SIG-M5 (cell line): ENCODE results near the gene IL36G.

Experiments
- DNase-seq: peaks from one replicate; lab custom pipeline; 2025; lab: John Stamatoyannopoulos, UW

IL36G gene

DNA sequence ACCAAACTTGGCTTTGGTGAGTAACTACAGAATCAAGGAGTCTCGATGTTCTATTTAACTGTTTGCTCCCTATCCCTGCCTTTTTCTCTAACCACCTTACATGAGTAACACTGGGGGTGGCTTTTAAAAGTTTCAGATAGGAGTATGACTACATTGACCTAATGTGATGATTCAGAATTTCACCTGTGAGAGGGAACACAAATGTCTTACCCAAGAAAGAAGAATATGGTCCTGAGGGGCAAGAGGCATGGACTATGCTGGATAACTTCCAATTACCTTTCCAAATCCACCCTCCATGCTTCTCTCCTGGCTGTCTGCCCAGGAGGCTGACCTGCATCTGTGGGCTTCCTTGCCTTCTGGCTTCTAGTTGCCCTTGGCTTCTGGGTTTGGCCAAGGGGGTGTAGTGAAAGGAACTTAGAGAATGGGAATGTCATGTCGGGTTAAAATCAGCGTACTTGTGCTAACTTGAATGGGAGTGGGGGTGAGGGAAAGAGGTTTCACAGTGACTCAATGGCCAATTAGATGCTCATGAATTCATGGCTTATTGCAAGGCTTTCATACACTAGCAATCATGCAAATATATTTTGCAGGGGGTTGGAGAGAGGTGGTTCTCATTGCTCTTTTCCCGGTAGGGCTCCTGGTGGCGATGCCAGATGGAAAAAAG is 5.3 kb upstream of the IL36G start:
- DNase-seq: no peak

GRCh38 chr2:112973156-112973555 is 4.7 kb upstream of the IL36G start:
- DNase-seq: no peak

DNA sequence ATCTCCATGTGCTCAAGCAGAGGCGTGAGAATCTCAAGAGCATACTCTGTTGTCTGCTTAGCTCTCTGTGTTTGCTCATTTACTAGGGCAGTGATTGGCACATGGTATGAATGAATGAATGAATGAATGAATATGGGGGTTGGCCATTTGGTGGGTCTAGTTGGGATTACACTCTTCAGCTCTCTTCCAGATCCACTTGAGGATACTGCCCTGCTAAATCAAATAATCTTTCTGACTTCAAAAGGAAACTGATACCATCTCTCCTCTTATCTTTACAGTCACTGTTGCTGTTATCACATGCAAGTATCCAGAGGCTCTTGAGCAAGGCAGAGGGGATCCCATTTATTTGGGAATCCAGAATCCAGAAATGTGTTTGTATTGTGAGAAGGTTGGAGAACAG is 1.9 kb downstream of the IL36G start:
- DNase-seq: no peak

DNA sequence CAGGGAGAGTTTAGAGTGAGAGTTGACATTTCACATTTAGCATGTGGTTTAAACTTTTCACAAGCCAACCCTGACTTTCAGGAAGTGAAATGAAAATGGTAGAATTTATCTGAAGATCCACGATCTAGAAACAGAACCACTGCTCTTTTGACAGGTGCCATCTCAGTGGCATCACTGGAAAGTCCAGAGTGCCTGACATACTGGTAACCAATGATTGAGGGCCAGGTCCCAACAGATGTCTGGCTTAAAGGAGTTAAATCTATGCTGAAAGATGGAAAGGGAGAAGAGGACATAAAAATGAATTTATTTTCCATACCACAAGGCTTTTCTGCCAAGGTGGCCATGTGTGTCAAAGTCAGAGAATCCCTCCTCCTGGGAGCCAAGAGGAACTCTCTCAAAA is 2.7 kb downstream of the IL36G start:
- no peak for DNase-seq

- no peak for DNase-seq
Observed at GRCh38 chr2:112985090-112985489, 7.3 kb downstream of the IL36G start.

GRCh38 chr2:112989611-112990010 is 11.8 kb downstream of the IL36G start:
- no peak for DNase-seq

- no peak for DNase-seq
Observed at GRCh38 chr2:112993831-112994230, 16.0 kb downstream of the IL36G start.

- no peak for DNase-seq
Observed at GRCh38 chr2:112994648-112995047, 16.8 kb downstream of the IL36G start.

DNA sequence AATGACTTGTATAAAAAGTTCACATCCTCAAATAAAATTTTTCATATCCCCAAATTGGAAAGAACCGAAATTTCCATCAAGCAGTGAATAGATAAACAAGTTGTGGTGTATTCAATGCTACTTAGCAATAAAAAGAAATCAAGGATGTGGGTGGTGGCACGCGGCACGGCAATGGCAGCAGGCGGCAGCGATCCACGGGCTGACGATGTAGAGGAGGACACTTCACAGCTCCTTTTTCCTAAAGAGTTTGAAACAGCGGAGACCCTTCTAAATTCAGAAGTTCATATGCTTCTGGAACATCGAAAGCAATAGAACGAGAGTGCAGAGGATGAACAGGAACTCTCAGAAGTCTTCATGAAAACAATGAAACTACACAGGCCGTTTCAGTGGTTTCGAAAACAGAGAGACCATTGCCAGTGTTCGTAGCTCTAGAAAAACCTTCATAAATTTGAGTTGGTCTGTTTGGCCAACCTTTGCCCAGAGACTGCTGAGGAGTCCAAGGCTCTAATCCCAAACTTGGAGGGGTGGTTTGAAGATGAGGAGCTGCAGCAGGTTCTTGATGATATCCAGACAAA is 17.6 kb downstream of the IL36G start:
- no peak for DNase-seq

DNA sequence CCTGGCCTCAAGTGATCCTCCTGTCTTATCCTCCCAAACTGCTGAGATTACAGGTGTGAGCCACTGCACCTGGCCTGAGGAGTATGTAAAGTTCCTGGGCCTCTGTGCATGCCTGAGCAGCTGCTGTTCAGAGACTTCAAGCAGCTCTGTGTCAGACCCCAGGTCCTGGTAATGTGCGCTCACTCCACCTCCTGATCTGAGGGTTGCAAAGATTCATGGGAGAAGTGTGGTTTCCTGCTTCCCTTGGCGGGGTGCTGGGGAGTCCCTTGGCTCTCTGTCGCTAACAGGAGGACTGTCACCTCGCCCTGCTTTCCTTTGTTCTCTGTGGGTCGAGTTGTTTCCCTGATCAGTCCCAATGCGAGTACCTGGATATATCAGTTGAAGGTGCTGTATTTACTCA is 18.8 kb downstream of the IL36G start:
- no peak for DNase-seq

- DNase-seq: no peak
Observed at GRCh38 chr2:112997151-112997550, 19.3 kb downstream of the IL36G start.

DNA sequence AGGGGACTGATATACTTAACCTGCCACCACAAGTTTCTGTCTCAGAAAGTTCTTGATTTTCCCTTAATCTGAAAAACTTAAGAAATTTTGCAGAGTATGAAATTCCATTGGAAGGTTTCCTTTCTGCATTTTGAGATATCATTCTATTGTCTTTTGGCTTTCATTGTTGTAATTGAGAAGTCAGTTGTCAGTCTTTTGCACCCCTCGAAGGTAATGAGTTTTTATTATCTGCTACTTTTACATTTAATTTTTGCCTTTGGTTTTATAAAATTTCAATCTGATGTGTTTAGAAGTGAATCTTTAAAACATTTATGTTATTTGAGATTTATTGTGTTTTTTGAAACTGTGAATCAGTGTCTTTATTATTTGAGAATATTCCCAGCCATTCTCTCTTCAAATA is 22.6 kb downstream of the IL36G start:
- no peak for DNase-seq

DNA sequence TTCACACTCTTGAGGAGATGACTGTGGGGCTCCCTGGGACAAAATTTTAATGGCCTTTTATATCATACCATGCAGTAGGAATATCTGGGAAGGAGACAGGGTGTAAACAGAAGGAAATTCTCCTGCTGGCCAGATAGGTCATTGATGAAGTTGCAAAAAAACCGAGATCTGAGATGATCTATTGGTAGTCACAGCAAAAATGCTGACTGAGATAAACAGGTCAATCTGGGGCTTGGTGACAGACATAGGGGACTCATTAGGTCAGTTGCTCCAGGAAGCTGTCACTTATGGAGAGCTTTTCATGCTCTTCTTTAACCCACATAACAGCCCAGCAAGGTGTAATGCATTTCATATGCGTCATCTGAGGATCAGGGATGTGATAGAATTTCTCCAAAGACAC is 24.9 kb downstream of the IL36G start:
- no peak for DNase-seq

DNA sequence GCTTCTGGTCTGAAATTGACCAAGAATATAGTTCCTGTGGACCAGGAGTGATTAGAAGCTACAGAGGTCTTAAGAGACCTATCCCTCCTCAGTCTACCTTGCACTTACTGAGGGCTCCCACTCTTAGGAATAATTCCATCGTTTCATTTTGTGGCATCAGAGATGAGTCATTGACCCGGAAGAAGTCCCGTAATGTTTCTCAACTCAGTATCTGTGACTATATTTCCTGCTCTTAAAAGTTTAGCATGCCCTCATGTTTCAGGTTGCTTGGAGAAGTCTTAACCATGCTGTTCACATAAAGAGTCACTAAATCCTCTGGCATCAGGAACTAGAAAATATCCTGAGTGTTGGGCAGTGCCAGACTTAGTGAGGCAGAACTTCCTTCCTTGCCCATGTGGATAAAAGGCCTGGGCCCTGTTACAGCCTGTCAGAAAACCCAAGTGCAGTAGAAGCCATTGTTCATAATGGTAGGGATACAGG is 27.3 kb downstream of the IL36G start, which contains the start of gene IL36A:
IL36A (plus strand) TSS at position 430 of the 480 bp plus-strand sequence. CDS start 413 bp downstream, outside the sequence.
- DNase-seq: no peak

DNA sequence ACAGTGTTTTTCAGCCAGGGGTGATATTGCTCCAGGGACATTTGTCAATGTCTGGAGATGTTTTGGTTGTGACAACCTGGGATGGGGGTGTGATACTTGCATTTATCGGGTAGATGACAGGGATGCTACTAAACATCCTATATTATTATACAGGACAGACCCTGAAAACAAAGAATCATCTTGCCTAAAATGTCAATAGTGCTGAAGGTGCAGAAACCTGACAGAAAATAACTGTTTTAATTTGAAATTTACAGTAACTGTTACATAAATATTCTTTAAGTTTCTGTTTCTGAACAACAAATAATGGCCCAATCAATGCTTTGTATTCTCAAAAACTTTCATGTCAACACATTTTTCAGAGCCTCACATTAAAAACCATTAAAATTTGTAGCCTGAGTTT is 29.4 kb downstream of the IL36G start:
- no peak for DNase-seq

DNA sequence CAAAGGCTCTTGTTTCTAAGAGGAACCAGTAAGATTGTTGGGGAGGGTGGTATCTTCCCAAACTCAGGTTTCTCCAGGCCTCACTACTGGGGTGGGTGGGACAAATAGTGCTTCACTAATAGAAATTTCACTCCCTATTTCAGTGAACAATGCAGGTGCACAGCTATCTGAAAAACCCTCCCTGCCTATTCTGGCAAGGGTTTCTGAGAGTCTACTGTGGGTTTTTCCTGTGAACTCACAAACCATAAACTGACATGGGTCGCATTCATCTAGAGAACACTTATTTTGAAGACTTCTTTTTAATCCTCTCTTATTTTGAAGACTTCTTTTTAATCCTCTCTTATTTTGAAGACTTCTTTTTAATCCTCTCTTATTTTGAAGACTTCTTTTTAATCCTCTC is 31.8 kb downstream of the IL36G start:
- DNase-seq: no peak

DNA sequence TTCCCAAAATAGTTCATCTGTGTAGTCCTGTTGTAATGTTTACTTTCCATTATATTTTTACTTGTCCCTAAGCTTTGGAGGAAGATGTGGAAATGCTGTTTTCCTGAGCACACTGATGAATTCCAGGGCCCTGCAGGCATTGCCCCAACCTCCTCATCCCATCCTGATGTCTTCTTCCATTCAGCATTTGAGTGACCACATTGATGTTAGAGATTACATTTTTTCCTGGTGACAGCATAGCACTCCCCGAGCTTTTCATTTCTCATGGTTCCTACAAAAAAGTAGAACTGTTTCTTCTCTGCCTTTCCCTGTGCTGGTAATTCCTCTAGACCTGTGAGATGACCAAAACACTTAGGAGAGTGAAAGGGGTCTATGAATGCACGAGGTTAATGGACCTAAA is 32.3 kb downstream of the IL36G start:
- DNase-seq: no peak

DNA sequence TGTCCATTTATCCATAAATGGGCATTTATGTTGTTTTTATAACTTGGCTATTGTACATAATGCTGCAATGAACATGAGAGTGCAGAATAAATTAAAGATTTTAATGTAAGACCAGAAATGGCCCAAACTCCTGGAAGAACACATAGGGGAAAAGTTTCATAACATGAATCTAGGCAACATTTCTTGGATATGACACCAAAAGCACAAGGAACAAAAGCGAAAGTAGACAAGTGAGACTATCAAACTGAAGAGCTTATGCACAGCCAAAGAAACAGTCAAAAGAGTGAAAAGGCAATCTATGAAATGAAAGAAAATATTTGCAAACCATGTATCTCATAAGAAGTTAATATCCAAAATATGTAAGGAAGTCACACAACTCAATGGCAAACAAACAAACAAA is 33.3 kb downstream of the IL36G start:
- no peak for DNase-seq

- no peak for DNase-seq
Observed at GRCh38 chr2:113012436-113013335, 34.9 kb downstream of the IL36G start.

DNA sequence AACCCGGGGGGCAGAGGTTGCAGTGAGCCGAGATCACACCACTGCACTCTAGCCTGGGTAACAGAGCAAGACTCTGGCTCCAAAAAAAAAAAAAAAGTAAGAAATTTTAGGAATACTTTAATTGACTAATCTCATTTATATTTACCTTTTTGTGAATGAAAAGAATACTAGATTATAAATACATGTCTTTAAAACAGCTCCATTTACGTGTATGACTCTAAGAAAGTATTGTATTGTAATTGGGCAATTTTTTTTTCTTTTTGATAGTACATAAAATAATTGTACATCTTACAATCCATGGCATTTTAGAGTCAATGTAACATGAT is 35.5 kb downstream of the IL36G start:
- DNase-seq: no peak

GRCh38 chr2:113014067-113014466 is 36.3 kb downstream of the IL36G start:
- no peak for DNase-seq

DNA sequence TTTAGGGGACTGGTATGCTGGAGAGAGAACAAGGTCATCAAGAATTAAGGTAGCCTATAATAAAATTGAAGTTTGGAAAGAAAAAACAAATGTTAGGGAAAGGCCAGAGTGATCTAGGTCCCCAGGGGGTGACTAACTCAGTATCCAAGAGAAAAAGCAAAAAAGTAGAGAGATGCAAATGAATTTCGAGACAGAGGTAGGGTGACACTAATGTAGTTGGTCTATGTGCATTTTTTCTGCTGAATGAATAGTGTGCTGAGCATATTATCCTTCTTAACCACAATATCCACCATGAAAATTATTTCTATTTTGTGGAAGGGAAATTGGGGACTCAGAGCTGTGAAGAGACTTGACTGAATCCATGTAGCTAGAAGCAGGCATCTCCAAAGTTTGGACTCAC is 37.2 kb downstream of the IL36G start:
- DNase-seq: no peak

- no peak for DNase-seq
Observed at GRCh38 chr2:113015655-113016054, 37.8 kb downstream of the IL36G start.
